Heart right ventricle (tissue), 16 donors: ENCODE measurements around the gene RSF1. TPM values are rescaled to one million over a fixed set of nuclear protein-coding genes. Genes with fewer than 3 reads are reported as not detected.
A peak's percentile ranks its signal among the peaks of the same experiment; 100 is the strongest.

Experiments used
- ATAC-seq, 8 donors: fragments of 200-7000 bp; cut with Tn5 transposase; one replicate each; pipeline ENCODE4 v1.9.1; 2020; ENCODE audit warnings: mild to moderate bottlenecking in 8 of 8, moderate library complexity in 8 of 8, moderate number of reproducible peaks in 1 of 8
- DNase-seq, 2 donors: peaks; one replicate each; pipeline ENCODE4 v3.0.0-alpha.2; 2020
- H3K27ac ChIP-seq, 10 donors: fragments of 200-600 bp; sonication (generic) in 2 of 10; one replicate each; pipeline versions ENCODE4 v1.5.0 to v1.8.0; 2020 to 2022; ENCODE audit warnings: mild to moderate bottlenecking in 3 of 10
- H3K27me3 ChIP-seq, 7 donors: fragments of 200-600 bp; one replicate each; pipeline ENCODE4 v1.8.0; 2021 to 2022; ENCODE audit warnings: mild to moderate bottlenecking in 2 of 7
- H3K36me3 ChIP-seq, 9 donors: fragments of 200-600 bp; sonication (generic) in 1 of 9; one replicate each; pipeline versions ENCODE4 v1.5.0 to v1.8.0; 2020 to 2022; ENCODE audit warnings: mild to moderate bottlenecking in 2 of 9
- H3K4me1 ChIP-seq, 9 donors: fragments of 200-600 bp; sonication (generic) in 1 of 9; one replicate each; pipeline versions ENCODE4 v1.5.0 to v1.8.0; 2020 to 2022; ENCODE audit warnings: mild to moderate bottlenecking in 4 of 9
- H3K4me3 ChIP-seq, 10 donors: fragments of 200-600 bp; sonication (generic) in 2 of 10; one replicate each; pipeline versions ENCODE4 v1.5.0 to v1.8.0; 2020 to 2022; ENCODE audit warnings: mild to moderate bottlenecking in 7 of 10, moderate library complexity in 2 of 10
- H3K9me3 ChIP-seq, 11 donors: fragments of 200-600 bp in 10 of 11; sonication (generic) in 2 of 11; one replicate each; pipeline versions ENCODE4 v1.5.0 to v1.8.0; 2013 to 2022; ENCODE audit warnings: mild to moderate bottlenecking in 2 of 11, control low read depth in 1 of 11, moderate library complexity in 1 of 11
- WGBS, 2 donors: extraction: QIAGEN DNeasy Blood & Tissue Kit; methylation state at CpG; one replicate each; pipeline ENCODE4 v1.1.7; 2013; ENCODE audit warnings: inconsistent platforms in 1 of 2; 5-methylcytosine and 5-hydroxymethylcytosine counted together
- intact Hi-C, 10 donors: fragments of 100-400 bp; cut with DNase I; formaldehyde crosslinking; loops; one replicate each; pipeline versions ENCODE4 v1.11.1 to v1.14.2; 2022
- polyA plus RNA-seq, 2 donors: library from polyadenylated mRNA; stranded (reverse); fragments of 200-250 nt; gene quantifications; one replicate each; pipeline ENCODE4 v1.2.3, GENCODE V29; 2013
- total RNA-seq, 10 donors: library from RNA; stranded (reverse); fragmentation: NEBNext Ultra II Directional in 3 of 10; extraction: Animal tissue kit (Norgen Biotek cat#: 25700) in 3 of 10; gene quantifications; one replicate each; pipeline versions ENCODE4 v1.2.1 to v1.2.4, GENCODE V29; 2021 to 2023
- TF ChIP-seq, protein P1 (sequence below), 9 donors: fragments of 200-600 bp; sonication (generic) in 2 of 9; IDR thresholded peaks; one replicate each; pipeline versions ENCODE4 v1.5.0 to v1.8.0; 2021 to 2022; ENCODE audit warnings: antibody characterized with exemption in 9 of 9, mild to moderate bottlenecking in 5 of 9, moderate library complexity in 1 of 9
- donor health status: Arrhythmogenic right ventricular cardiomyopathy.
- donor health status: ischemic (EF 13 %, LVEDD 7.1; RV severe dilation, severe dysfunction).
- donor health status: healthy with polysubstance abuse.
- donor health status: DM: no; HTN: yes; CAD: no.
- donor health status: DM: no; HTN: no; CAD: no.
- donor health status: ischemic (EF 25% LVEDD 6.9; RV normal size, moderate dysfunction).
- donor health status: ischemic (EF 25% LVEDD 5.7; RV mildly dilated, moderate dysfunction).
- donor health status: healthy.
- donor health status: DM: yes; HTN: yes; CAD: no.
- donor health status: Ischemic cardiomyopathy.
- donor health status: ischemic (EF 35%, LVEDD 5.7; RV mildly dilated, moderate dysfunction).
- donor health status: nonischemic (EF 11% LVEDD 7.7; RV severe dilation, severe dysfunction).
- donor health status: DM: yes; HTN: yes; CAD: no.
- donor health status: PGD.
- donor health status: ischemic (EF 29% LVEDD 5.4; RV normal size, mild dysfunction).
- donor health status: nonischemic (EF 23%, LVEDD 6.1; RV moderate dilation, normal function).

Gene RSF1
- total and polyA plus RNA-seq, 12 donors: 4.6 to 55.9 (median 42.6) TPM

DNA sequence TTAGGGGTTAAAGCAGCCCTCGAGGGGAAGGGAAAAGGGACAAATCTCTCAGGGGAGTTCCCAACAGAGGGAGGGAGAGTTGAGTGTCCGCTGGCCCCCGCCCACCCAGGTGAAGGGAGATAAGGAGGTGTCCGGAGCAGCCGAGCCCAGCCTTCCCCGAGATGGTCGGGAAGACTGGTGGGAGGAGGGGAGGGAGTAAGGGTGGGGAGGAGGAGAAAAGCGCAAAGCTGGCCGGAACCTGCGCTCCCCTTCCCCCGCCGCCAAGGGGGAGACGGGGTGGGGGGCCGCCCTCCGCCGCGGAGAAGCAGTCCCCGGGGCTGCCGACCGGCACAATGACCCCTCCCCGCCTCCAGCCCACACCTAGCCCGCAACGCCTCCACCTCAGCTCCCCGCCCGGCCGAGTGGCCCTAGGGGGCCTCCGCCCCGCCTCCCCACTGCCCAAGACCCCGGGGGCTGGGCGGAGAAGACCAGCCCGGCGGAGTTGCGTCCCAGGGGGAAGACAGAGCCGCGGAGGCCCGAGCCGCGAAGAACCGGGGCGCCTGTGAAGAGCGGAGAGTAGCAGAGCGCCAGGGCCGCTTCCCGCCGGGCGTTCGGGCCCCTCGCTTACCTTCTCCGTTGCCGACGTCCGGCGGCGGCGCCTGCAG is 479 bp downstream of the RSF1 start:
- Histone ChIP-seq H3K9me3 (peaks cover 0 to 4% (median 0%) of the 10 kb centered on the region in 11 donors), H3K27me3 (no peaks in the 10 kb centered on the region), H3K36me3 (no peaks in the 10 kb centered on the region), H3K4me1 (peaks cover 7 to 75% (median 56%) of the 10 kb centered on the region in 9 donors), H3K4me3 (peak overlapping the region; percentile 71 to 100 (median 97)), H3K27ac (peak overlapping the region; percentile 82 to 98 (median 97))
- DNase-seq: peak; percentile 32 to 43
- intact Hi-C loops: loop anchor here in 8 of 10 donors (1.0 to 10.0 kb wide), 7 partner anchors 125 to 183 kb away; partner anchors contain the start of genes INTS4 (in 7 of the 8) and CLNS1A (in 2 of the 8)
- TF ChIP-seq, protein P1, sequence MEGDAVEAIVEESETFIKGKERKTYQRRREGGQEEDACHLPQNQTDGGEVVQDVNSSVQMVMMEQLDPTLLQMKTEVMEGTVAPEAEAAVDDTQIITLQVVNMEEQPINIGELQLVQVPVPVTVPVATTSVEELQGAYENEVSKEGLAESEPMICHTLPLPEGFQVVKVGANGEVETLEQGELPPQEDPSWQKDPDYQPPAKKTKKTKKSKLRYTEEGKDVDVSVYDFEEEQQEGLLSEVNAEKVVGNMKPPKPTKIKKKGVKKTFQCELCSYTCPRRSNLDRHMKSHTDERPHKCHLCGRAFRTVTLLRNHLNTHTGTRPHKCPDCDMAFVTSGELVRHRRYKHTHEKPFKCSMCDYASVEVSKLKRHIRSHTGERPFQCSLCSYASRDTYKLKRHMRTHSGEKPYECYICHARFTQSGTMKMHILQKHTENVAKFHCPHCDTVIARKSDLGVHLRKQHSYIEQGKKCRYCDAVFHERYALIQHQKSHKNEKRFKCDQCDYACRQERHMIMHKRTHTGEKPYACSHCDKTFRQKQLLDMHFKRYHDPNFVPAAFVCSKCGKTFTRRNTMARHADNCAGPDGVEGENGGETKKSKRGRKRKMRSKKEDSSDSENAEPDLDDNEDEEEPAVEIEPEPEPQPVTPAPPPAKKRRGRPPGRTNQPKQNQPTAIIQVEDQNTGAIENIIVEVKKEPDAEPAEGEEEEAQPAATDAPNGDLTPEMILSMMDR (IDR thresholded peaks at IDR 0.05): no peak
- peak; percentile 9 to 55 (median 32) for ATAC-seq
- whole genome bisulfite sequencing, 2 donors: 0 to 1% methylated on average over 47 to 55 of the region's 55 CpGs

DNA sequence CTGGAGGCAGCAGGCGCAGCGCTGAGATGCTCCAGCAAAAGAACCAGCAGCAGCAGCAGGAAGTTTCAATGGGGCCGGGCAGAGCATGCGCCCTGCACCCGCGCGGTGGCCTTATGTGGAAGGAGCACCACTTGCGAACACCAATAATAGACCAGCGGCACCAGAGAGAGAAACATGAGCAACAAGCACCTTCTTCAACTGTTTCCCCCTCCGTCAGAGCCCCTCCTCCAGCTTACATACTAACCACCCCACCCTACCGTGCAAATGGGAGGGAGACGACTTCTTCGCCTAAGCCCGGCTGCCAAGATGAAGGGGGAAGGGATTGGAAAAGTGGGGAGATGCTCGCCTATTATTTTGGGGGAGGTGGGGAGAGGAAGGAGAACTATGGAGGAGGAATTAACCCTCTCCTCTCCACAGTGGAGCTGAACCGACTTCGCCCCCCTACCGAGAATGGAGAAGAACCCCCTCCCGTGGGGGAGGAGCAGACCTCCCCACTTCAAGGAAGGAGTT is 1.1 kb downstream of the RSF1 start:
- H3K4me1 ChIP-seq: peaks cover 7 to 75% (median 55%) of the 10 kb centered on the region in 9 donors

DNA sequence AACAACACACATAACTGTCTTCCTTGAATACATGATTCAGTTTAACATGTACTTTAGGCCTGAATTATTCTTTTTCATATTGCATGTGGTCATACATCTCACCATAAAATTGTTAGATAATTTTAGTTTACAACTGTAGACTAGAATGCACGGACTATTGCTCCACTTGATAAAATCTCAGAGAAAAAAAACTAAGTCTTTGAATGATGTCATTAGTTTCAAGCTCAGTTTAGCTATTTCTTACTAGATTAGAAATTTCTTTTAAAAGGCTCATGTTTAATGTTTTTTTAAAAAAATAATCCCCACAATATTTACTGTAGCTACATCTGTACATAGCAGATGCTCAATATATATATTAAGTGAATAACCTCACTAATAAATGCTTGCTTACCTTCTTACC is 5.1 kb downstream of the RSF1 start:
- Histone ChIP-seq H3K4me1 (peaks cover 7 to 50% (median 30%) of the 10 kb centered on the region in 9 donors), H3K36me3 (peaks cover 0 to 28% (median 0%) of the 10 kb centered on the region in 9 donors), H3K27ac (no peak overlapping the region), H3K9me3 (peaks cover 0 to 10% (median 0%) of the 10 kb centered on the region in 11 donors), H3K4me3 (no peak overlapping the region), H3K27me3 (no peaks in the 10 kb centered on the region)
- DNase-seq (no peak), ATAC-seq (no peak)
- 59 to 74% methylated on average over 1 of the region's 1 CpG for WGBS, 2 donors
- intact Hi-C loops: loop anchor here in 2 of 10 donors (5.0 to 10.0 kb wide), 2 partner anchors 121 to 178 kb away; partner anchors contain the start of gene CLNS1A (in 1 of the 2)
- TF ChIP-seq, protein P1 (IDR thresholded peaks at IDR 0.05): no peak

More for the DNA sequence above, 1.1 kb downstream of the RSF1 start:
- peak overlapping the region; percentile 71 to 100 (median 97) for H3K4me3 ChIP-seq
- H3K9me3 ChIP-seq: peaks cover 0 to 10% (median 0%) of the 10 kb centered on the region in 11 donors
- intact Hi-C loops: loop anchor here in 2 of 10 donors (5.0 to 10.0 kb wide), 2 partner anchors 125 to 182 kb away; partner anchors contain the start of gene CLNS1A (in 1 of the 2)
- DNase-seq (peak; percentile 79 to 84), ATAC-seq (peak; percentile 31 to 62 (median 54))
- TF ChIP-seq, protein P1 (IDR thresholded peaks at IDR 0.05): peak in 3 of 9 donors; percentile 19 to 27 (median 24)
- H3K36me3 ChIP-seq: no peaks in the 10 kb centered on the region
- peak overlapping the region; percentile 82 to 98 (median 97) for H3K27ac ChIP-seq
- no peaks in the 10 kb centered on the region for H3K27me3 ChIP-seq
- WGBS, 2 donors: 0 to 1% methylated on average over 19 of the region's 19 CpGs

DNA sequence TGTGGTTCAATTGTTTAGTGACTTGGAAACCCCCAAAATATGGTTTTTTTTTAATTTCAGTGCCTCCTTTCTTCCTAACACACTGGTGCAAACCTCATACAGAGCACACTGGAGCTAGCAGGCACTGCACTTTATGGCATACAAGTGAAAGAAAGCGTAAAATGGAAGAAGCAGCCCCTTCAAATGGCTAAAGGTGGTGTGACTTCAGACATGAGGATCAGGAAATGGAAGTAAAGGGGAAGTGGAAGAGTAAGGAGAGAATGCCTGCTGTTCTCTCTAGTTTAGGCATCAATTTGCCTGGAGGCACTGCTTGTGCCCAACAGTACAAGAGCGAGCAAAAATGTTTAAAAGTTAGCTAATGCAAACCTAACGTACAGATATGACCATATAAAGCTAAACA is 5.7 kb downstream of the RSF1 start:
- DNase-seq (no peak), ATAC-seq (no peak)
- intact Hi-C loops: loop anchor here in 2 of 10 donors (5.0 to 10.0 kb wide), 2 partner anchors 120 to 178 kb away; partner anchors contain the start of gene CLNS1A (in 1 of the 2)
- no peaks in the 10 kb centered on the region for H3K27me3 ChIP-seq
- peaks cover 0 to 10% (median 0%) of the 10 kb centered on the region in 11 donors for H3K9me3 ChIP-seq
- H3K36me3 ChIP-seq: peaks cover 0 to 32% (median 0%) of the 10 kb centered on the region in 9 donors
- H3K27ac ChIP-seq: no peak overlapping the region
- WGBS, 2 donors: 96 to 99% methylated on average over 3 of the region's 3 CpGs
- no peak overlapping the region for H3K4me3 ChIP-seq
- TF ChIP-seq, protein P1 (IDR thresholded peaks at IDR 0.05): no peak
- H3K4me1 ChIP-seq: peaks cover 7 to 53% (median 30%) of the 10 kb centered on the region in 9 donors
